GM18498 (cell line): ENCODE measurements around the gene NTSR1.
A peak's percentile ranks its signal among the peaks of the same experiment; 100 is the strongest.

Source experiments
- ATAC-seq: cut with Tn5 transposase; IDR thresholded peaks from one replicate; pipeline ENCODE4 v1.9.1; 2021; ENCODE audit warnings: mild to moderate bottlenecking, moderate library complexity; ENCODE audit not compliant: unreplicated experiment

Gene NTSR1

GRCh38 chr20:62797671-62798532 is 89.3 kb downstream of the NTSR1 start:
- no peak for ATAC-seq

- no peak for ATAC-seq
Observed at GRCh38 chr20:62799036-62799435, 90.4 kb downstream of the NTSR1 start.

GRCh38 chr20:62799459-62799858 is 90.8 kb downstream of the NTSR1 start:
- no peak for ATAC-seq

- ATAC-seq = no peak
Observed at GRCh38 chr20:62799873-62800272, 91.2 kb downstream of the NTSR1 start.

GRCh38 chr20:62800314-62801259 is 92.0 kb downstream of the NTSR1 start:
- no peak for ATAC-seq

GRCh38 chr20:62801284-62802010 is 92.8 kb downstream of the NTSR1 start:
- ATAC-seq = no peak

- ATAC-seq = no peak
Observed at GRCh38 chr20:62802026-62802712, 93.5 kb downstream of the NTSR1 start.

GRCh38 chr20:62804021-62804626 is 95.5 kb downstream of the NTSR1 start:
- ATAC-seq = no peak

GRCh38 chr20:62804627-62805154 is 96.1 kb downstream of the NTSR1 start, which contains the start of gene OGFR:
TSS of gene OGFR (plus strand) at chr20:62804835. CDS start at chr20:62804860, 25 bp downstream.
- peak; percentile 60 for ATAC-seq

GRCh38 chr20:62805155-62805710 is 96.6 kb downstream of the NTSR1 start:
- peak; percentile 32 for ATAC-seq

- no peak for ATAC-seq
Observed at GRCh38 chr20:62805711-62806382, 97.2 kb downstream of the NTSR1 start.

- ATAC-seq = no peak
Observed at GRCh38 chr20:62806383-62807050, 97.9 kb downstream of the NTSR1 start.

- no peak for ATAC-seq
Observed at GRCh38 chr20:62807444-62808210, 99.0 kb downstream of the NTSR1 start.

GRCh38 chr20:62808211-62808865 is 99.7 kb downstream of the NTSR1 start:
- ATAC-seq = no peak

- no peak for ATAC-seq
Observed at GRCh38 chr20:62809530-62810428, 101.1 kb downstream of the NTSR1 start.

- ATAC-seq = no peak
Observed at GRCh38 chr20:62811320-62811719, 102.7 kb downstream of the NTSR1 start.
